HL-60 (cell line): ENCODE measurements around the gene ATP10A.

ENCODE experiments used
- POLR2AphosphoS5 ChIP-seq: IDR thresholded peaks from 2 replicates; pipeline ENCODE4 v1.6.1; 2012; ENCODE audit warnings: low read depth
- REST ChIP-seq: IDR thresholded peaks from 2 replicates; pipeline ENCODE4 v1.6.1; 2012; ENCODE audit warnings: low read depth; ENCODE audit not compliant: insufficient replicate concordance
- SPI1 ChIP-seq: IDR thresholded peaks from 2 replicates; pipeline ENCODE4 v1.6.1; 2012; ENCODE audit warnings: low read depth, mild to moderate bottlenecking, borderline replicate concordance
- TF ChIP-seq, protein P1 (sequence below): IDR thresholded peaks from one replicate; pipeline ENCODE4 v1.5.1; 2011; ENCODE audit warnings: low read length, control low read depth, inconsistent platforms; ENCODE audit not compliant: insufficient read depth

DNA sequence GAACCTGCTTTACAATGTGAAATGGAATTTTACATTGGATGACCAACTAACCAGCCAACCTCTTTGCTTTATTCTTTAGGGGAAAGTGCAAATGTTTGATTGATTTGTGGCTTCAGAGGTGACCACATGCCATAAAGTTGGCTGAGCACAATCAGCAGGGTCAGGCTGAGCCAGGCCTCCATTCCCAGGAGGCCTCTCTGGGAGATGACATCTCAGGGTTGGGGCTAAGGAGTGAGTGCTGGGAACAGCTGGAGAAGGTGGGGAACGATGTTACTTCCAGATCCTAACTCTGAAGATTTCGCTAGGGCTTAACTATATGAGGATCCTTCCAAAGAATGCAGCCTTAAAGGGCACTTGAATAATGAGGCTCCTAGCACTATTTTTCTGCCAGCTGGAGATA lies 131.7 kb downstream of the ATP10A start:
- TF ChIP-seq, protein P1, sequence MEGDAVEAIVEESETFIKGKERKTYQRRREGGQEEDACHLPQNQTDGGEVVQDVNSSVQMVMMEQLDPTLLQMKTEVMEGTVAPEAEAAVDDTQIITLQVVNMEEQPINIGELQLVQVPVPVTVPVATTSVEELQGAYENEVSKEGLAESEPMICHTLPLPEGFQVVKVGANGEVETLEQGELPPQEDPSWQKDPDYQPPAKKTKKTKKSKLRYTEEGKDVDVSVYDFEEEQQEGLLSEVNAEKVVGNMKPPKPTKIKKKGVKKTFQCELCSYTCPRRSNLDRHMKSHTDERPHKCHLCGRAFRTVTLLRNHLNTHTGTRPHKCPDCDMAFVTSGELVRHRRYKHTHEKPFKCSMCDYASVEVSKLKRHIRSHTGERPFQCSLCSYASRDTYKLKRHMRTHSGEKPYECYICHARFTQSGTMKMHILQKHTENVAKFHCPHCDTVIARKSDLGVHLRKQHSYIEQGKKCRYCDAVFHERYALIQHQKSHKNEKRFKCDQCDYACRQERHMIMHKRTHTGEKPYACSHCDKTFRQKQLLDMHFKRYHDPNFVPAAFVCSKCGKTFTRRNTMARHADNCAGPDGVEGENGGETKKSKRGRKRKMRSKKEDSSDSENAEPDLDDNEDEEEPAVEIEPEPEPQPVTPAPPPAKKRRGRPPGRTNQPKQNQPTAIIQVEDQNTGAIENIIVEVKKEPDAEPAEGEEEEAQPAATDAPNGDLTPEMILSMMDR = no peak
- TF ChIP-seq POLR2AphosphoS5 (no peak), REST (no peak), SPI1 (no peak)
